Activated B cell treated with CpG ODN at 0.5 μM for 24 hours (primary cell): ENCODE results near the gene NCSTN. TPM values are rescaled to one million over a fixed set of nuclear protein-coding genes. Genes with fewer than 3 reads are reported as not detected.

Source experiments
- ATAC-seq: fragments of 200-7000 bp; cut with Tn5 transposase; one replicate; pipeline ENCODE4 v1.10.0; 2021; ENCODE audit warnings: low read depth, mild to moderate bottlenecking, moderate library complexity
- CTCF ChIA-PET: fragments of 350-600 bp; sonication (Branson Sonifier 250); formaldehyde crosslinking; loops from one replicate; lab custom pipeline; 2021; ENCODE audit warnings: antibody characterized with exemption; lab: Charles Lee
- POLR2A ChIA-PET: fragments of 350-600 bp; sonication (Branson Sonifier 250); formaldehyde crosslinking; loops from one replicate; lab custom pipeline; 2021; ENCODE audit warnings: antibody characterized with exemption; lab: Charles Lee
- DNase-seq: peaks from one replicate; pipeline ENCODE4 v3.0.0; 2022
- H3K27ac Mint-ChIP-seq: one replicate; pipeline ENCODE4 v1.8.0; 2020; ENCODE audit warnings: mixed read lengths
- H3K27me3 Mint-ChIP-seq: one replicate; pipeline ENCODE4 v1.8.0; 2021; ENCODE audit warnings: mixed read lengths
- H3K36me3 Mint-ChIP-seq: one replicate; pipeline ENCODE4 v1.8.0; 2021; ENCODE audit warnings: low read depth, mixed read lengths
- H3K4me1 Mint-ChIP-seq: one replicate; pipeline ENCODE4 v1.8.0; 2021; ENCODE audit warnings: mixed read lengths
- H3K4me3 Mint-ChIP-seq: one replicate; pipeline ENCODE4 v1.8.0; 2020; ENCODE audit warnings: mild to moderate bottlenecking, mixed read lengths
- H3K9me3 Mint-ChIP-seq: one replicate; pipeline ENCODE4 v1.8.0; 2020; ENCODE audit warnings: mixed read lengths
- CTCF ChIP-seq: fragments of 200-600 bp; IDR thresholded peaks from one replicate; pipeline ENCODE4 v1.8.0; 2022; ENCODE audit warnings: antibody characterized with exemption, mild to moderate bottlenecking
- intact Hi-C: fragments of 100-400 bp; cut with micrococcal nuclease; formaldehyde crosslinking; loops from one replicate; pipeline ENCODE4 v1.15.1; 2024
- total RNA-seq: library from RNA; stranded (reverse); gene quantifications from 2 replicates; pipeline ENCODE4 v1.2.3, GENCODE V29; 2022

Gene NCSTN
- total RNA-seq, 1 donor from 2014 or later = 118 TPM

DNA sequence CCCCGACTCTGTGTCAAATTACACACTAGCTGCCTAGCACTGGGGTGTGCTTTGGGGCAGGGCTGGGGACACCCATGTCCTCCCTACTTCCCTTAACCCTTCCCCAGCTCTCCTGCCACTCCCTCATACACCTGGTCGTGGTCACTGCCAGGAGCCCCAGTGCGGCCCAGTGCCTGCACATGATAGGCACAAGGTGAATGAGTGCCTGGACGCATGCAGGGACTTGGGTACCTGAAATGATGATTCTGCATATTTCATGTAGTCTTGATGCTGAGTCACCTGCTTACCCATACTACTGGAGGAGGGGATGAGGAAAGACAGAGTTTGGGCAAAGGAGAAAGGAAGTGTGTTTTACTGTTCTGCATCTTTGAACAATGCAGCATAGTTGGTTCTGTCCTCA is 55.6 kb downstream of the NCSTN start:
- ATAC-seq (no peak), DNase-seq (no peak)
- POLR2A ChIA-PET = no interaction called here
- H3K9me3 Mint-ChIP-seq = no peaks in the 10 kb centered on the region
- peak overlapping the region; percentile 10 for H3K27ac Mint-ChIP-seq
- peaks cover 3% of the 10 kb centered on the region for H3K27me3 Mint-ChIP-seq
- TF ChIP-seq CTCF = no peak
- no peaks in the 10 kb centered on the region for H3K36me3 Mint-ChIP-seq
- peaks cover 33% of the 10 kb centered on the region for H3K4me1 Mint-ChIP-seq
- H3K4me3 Mint-ChIP-seq = peak overlapping the region; percentile 54
- CTCF ChIA-PET = interaction anchor here (0.9 to 1.9 kb wide), 2 partner anchors 22 to 208 kb away, joined by 3 to 5 read pairs; no protein-coding TSS in a partner anchor
- intact Hi-C loops = no loop called here

DNA sequence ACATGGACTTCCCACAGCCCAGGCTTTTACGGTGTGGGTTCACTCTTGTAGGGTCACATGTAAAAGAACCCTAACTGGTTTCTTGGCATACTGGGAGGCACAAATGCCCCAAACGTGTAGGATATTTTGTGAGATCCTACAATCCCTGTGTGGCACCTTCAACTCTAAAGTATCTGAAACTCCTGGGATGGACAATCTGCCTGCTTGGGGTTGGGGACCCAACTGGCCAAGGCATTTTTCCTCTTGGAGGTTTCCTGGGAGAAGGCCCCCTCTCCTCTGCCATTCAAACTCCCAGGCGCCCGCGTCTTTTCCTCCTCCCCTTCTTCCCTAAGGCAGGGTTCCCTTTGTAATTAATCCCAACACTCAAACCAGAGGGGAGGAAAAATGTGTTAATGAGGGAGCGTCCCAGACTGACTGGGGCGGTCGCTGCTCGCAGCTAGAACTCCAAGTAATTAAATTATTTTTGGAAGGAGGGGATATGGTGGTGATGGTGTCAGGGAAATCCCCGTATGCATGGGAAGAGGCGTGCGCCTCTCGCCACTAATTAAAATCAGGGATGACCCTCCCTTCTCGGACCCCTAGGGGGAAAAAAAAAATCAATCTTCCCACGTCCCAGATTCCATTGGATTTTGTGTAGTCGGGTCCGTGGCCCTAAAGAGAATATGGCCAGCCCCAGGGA is 56.5 kb downstream of the NCSTN start:
- H3K9me3 Mint-ChIP-seq = no peaks in the 10 kb centered on the region
- H3K4me3 Mint-ChIP-seq = peak overlapping the region; percentile 71
- ATAC-seq = no peak
- intact Hi-C loops = no loop called here
- no peak for TF ChIP-seq CTCF
- H3K27me3 Mint-ChIP-seq = no peaks in the 10 kb centered on the region
- CTCF ChIA-PET = no interaction called here
- POLR2A ChIA-PET = interaction anchor here (0.6 to 0.7 kb wide), 2 partner anchors 143 to 733 kb away, joined by 3 to 5 read pairs; no protein-coding TSS in a partner anchor
- peaks cover 42% of the 10 kb centered on the region for H3K4me1 Mint-ChIP-seq
- H3K27ac Mint-ChIP-seq = no peak overlapping the region
- no peak for DNase-seq
- H3K36me3 Mint-ChIP-seq = no peaks in the 10 kb centered on the region

- Mint-ChIP-seq H3K4me3 (peak within 1 kb of the TSS; percentile 84), H3K36me3 (no peaks in the 10 kb centered on the region), H3K27ac (peak within 1 kb of the TSS; percentile 68), H3K27me3 (no peaks in the 10 kb centered on the region), H3K4me1 (peaks cover 45% of the 10 kb centered on the region), H3K9me3 (no peaks in the 10 kb centered on the region)
- ChIA-PET CTCF (no interaction called here), POLR2A (interaction anchor here (0.6 to 1.3 kb wide), 4 partner anchors 66 to 733 kb away, joined by 3 to 9 read pairs (median 7); no protein-coding TSS in a partner anchor)
- peak; percentile 74 for DNase-seq
- ATAC-seq = peak; percentile 69
- no peak for TF ChIP-seq CTCF
- intact Hi-C loops = no loop called here
These were observed 57.1 kb downstream of the NCSTN start, which contains the start of gene VANGL2 for GRCh38 chr1:160400223-160400645. TSS of gene VANGL2 (plus strand) at chr1:160400564. CDS start at chr1:160415838, 15,274 bp downstream.

GRCh38 chr1:160400646-160401486 is 57.7 kb downstream of the NCSTN start:
- H3K4me1 Mint-ChIP-seq = peaks cover 48% of the 10 kb centered on the region
- DNase-seq (peak; percentile 44), ATAC-seq (peak; percentile 49)
- H3K9me3 Mint-ChIP-seq = no peaks in the 10 kb centered on the region
- TF ChIP-seq CTCF = no peak
- H3K27me3 Mint-ChIP-seq = no peaks in the 10 kb centered on the region
- intact Hi-C loops = no loop called here
- CTCF ChIA-PET = no interaction called here
- H3K4me3 Mint-ChIP-seq = peak overlapping the region; percentile 84
- H3K36me3 Mint-ChIP-seq = no peaks in the 10 kb centered on the region
- POLR2A ChIA-PET = interaction anchor here (0.6 to 1.3 kb wide), 4 partner anchors 47 to 721 kb away, joined by 3 to 9 read pairs (median 6); no protein-coding TSS in a partner anchor
- H3K27ac Mint-ChIP-seq = peak overlapping the region; percentile 68

GRCh38 chr1:160401487-160401805 is 58.3 kb downstream of the NCSTN start:
- ChIA-PET CTCF (no interaction called here), POLR2A (interaction anchor here (0.7 to 1.3 kb wide), 2 partner anchors 87 to 720 kb away, joined by 4 to 9 read pairs; no protein-coding TSS in a partner anchor)
- no peaks in the 10 kb centered on the region for H3K27me3 Mint-ChIP-seq
- H3K9me3 Mint-ChIP-seq = no peaks in the 10 kb centered on the region
- intact Hi-C loops = no loop called here
- no peak for DNase-seq
- H3K36me3 Mint-ChIP-seq = no peaks in the 10 kb centered on the region
- ATAC-seq = no peak
- peak overlapping the region; percentile 68 for H3K27ac Mint-ChIP-seq
- peaks cover 48% of the 10 kb centered on the region for H3K4me1 Mint-ChIP-seq
- H3K4me3 Mint-ChIP-seq = peak overlapping the region; percentile 84
- TF ChIP-seq CTCF = no peak
